HEK293T (cell line): Measurements from ENCODE around the gene RNASEH2C.

Source experiments
- CTCF ChIA-PET: fragments of 350-600 bp; formaldehyde crosslinking; extraction: SDS; loops from one replicate; lab custom pipeline; 2021; ENCODE audit warnings: antibody characterized with exemption, inconsistent platforms; lab: Yijun Ruan, JAX
- POLR2A ChIA-PET: fragments of 350-600 bp; formaldehyde crosslinking; extraction: SDS; loops from one replicate; lab custom pipeline; 2020; ENCODE audit warnings: antibody characterized with exemption, inconsistent platforms; lab: Yijun Ruan, JAX
- DNase-seq: peaks from one replicate; pipeline ENCODE4 v3.0.0; 2012; ENCODE audit warnings: mixed read lengths; ENCODE audit errors: extremely low spot score
- ARNT ChIP-seq: fragments of 450-650 bp; IDR thresholded peaks from 2 replicates; pipeline ENCODE4 v1.6.1; 2017; ENCODE audit warnings: mild to moderate bottlenecking
- BHLHE40 ChIP-seq: fragments of 450-650 bp; IDR thresholded peaks from 2 replicates; pipeline ENCODE4 v1.6.1; 2016; ENCODE audit warnings: mild to moderate bottlenecking, moderate library complexity, borderline replicate concordance
- CTBP1 ChIP-seq: fragments of 450-650 bp; IDR thresholded peaks from 2 replicates; pipeline ENCODE4 v1.6.1; 2016; ENCODE audit warnings: borderline replicate concordance
- ELF4 ChIP-seq: fragments of 450-650 bp; IDR thresholded peaks from 2 replicates; pipeline ENCODE4 v1.6.1; 2017; ENCODE audit warnings: antibody characterized with exemption
- FOXA1 ChIP-seq: fragments of 450-650 bp; IDR thresholded peaks from 2 replicates; pipeline ENCODE4 v1.6.1; 2016; ENCODE audit warnings: mild to moderate bottlenecking
- FOXK2 ChIP-seq: fragments of 450-650 bp; IDR thresholded peaks from 2 replicates; pipeline ENCODE4 v1.6.1; 2016; ENCODE audit warnings: mild to moderate bottlenecking
- FOXM1 ChIP-seq: fragments of 450-650 bp; IDR thresholded peaks from 2 replicates; pipeline ENCODE4 v1.6.1; 2017; ENCODE audit warnings: mild to moderate bottlenecking, borderline replicate concordance
- HDGF ChIP-seq: fragments of 450-650 bp; IDR thresholded peaks from 2 replicates; pipeline ENCODE4 v1.6.1; 2017; ENCODE audit warnings: antibody characterized with exemption, borderline replicate concordance
- L3MBTL2 ChIP-seq: fragments of 450-650 bp; conservative IDR thresholded peaks from 2 replicates; pipeline ENCODE4 v1.6.1; 2016; ENCODE audit warnings: mild to moderate bottlenecking
- LEF1 ChIP-seq: fragments of 450-650 bp; IDR thresholded peaks from 2 replicates; pipeline ENCODE4 v1.6.1; 2017; ENCODE audit warnings: mild to moderate bottlenecking, borderline replicate concordance
- NFRKB ChIP-seq: fragments of 450-650 bp; IDR thresholded peaks from 2 replicates; pipeline ENCODE4 v1.6.1; 2016; ENCODE audit warnings: mild to moderate bottlenecking, moderate library complexity
- PKNOX1 ChIP-seq: fragments of 450-650 bp; IDR thresholded peaks from 2 replicates; pipeline ENCODE4 v1.6.1; 2016
- SP1 ChIP-seq: fragments of 450-650 bp; IDR thresholded peaks from 2 replicates; pipeline ENCODE4 v1.6.1; 2017
- SUZ12 ChIP-seq: fragments of 450-650 bp; IDR thresholded peaks from 2 replicates; pipeline ENCODE4 v1.6.1; 2016; ENCODE audit warnings: mild to moderate bottlenecking
- TARDBP ChIP-seq: fragments of 450-650 bp; IDR thresholded peaks from 2 replicates; pipeline ENCODE4 v1.6.1; 2016
- ZNF384 ChIP-seq: fragments of 450-650 bp; IDR thresholded peaks from 2 replicates; pipeline ENCODE4 v1.6.1; 2016

The RNASEH2C gene

DNA sequence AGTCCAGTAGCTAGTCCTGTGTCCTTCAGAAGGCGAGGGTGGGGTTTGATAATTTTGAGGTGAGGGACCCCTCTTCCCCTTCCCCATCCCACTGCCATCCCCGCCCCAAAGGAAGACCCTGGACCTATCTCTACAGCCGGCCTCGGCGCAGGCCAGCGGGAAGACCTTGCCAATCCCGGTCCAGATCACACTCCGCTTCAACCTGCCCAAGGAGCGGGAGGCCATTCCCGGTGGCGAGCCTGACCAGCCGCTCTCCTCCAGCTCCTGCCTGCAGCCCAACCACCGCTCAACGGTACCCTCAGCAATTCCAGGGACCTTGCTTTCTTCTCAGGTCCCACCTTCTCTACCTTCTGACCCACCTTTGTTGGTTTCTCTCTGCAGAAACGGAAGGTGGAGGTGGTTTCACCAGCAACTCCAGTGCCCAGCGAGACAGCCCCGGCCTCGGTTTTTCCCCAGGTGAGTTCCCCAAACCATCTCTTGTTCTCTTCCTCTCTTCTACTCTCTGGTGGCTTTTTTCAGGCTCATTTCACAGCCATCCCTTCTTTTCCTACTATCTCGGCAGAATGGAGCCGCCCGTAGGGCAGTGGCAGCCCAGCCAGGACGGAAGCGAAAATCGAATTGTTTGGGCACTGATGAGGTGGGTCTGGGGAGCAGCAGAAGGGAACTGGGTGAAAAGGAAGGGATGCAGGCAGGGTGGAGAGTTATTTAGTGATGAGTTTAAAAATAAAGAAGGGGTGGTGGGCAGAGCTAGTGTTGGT, 7.2 kb downstream of the RNASEH2C start:
- TF ChIP-seq SP1 (no peak), LEF1 (no peak), ELF4 (no peak), FOXK2 (no peak), L3MBTL2 (no peak), BHLHE40 (no peak)
- CTCF ChIA-PET: no interaction called here
- no peak for DNase-seq
- POLR2A ChIA-PET: interaction anchor here (1.3 to 2.9 kb wide), 7 partner anchors 7 to 155 kb away, joined by 5 to 37 read pairs (median 14); partner anchors contain the start of genes AP5B1, MUS81, RNASEH2C and SIPA1

DNA sequence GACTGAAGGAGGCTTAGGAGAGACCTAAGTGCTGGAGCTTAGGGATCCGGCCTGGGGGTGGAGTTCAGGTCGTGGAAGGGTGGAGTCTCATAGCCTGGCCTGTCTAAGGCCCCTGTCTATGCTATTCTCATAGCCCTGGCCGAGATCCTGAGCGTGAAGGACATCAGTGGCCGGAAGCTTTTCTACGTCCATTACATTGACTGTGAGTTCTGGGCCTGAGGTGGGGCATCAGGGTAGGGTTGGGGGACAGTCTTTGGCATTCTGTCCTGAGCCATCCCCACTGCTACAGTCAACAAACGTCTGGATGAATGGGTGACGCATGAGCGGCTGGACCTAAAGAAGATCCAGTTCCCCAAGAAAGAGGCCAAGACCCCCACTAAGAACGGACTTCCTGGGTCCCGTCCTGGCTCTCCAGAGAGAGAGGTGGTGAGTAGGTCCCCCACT, 7.9 kb downstream of the RNASEH2C start:
- no peak for TF ChIP-seq BHLHE40
- TF ChIP-seq HDGF: 0 out of 2 replicates have a peak, but pooled peaks have one; percentile 42
- ChIA-PET POLR2A (interaction anchor here (0.5 to 2.9 kb wide), 21 partner anchors 8 to 177 kb away, joined by 3 to 40 read pairs (median 6); partner anchors contain the start of genes AP5B1, CCDC85B, FIBP and MUS81), CTCF (interaction anchor here (0.7 to 2.6 kb wide), 7 partner anchors 8 to 276 kb away, joined by 4 to 17 read pairs (median 7); partner anchors contain the start of genes AP5B1, RELA and RNASEH2C)
- DNase-seq: no peak

- POLR2A ChIA-PET: interaction anchor here (0.5 to 2.9 kb wide), 32 partner anchors 8 to 177 kb away, joined by 3 to 40 read pairs (median 3); partner anchors contain the start of genes AP5B1, CCDC85B, FIBP and MUS81
- CTCF ChIA-PET: interaction anchor here (0.6 to 2.6 kb wide), 19 partner anchors 8 to 280 kb away, joined by 3 to 17 read pairs (median 4); partner anchors contain the start of genes AP5B1, MUS81, RELA and RNASEH2C
- DNase-seq: peak; percentile 91
- TF ChIP-seq FOXA1: no peak
- TF ChIP-seq LEF1: no peak
- 0 out of 2 replicates have a peak, but pooled peaks have one; percentile 46 for TF ChIP-seq CTBP1
- peak; percentile 86 for TF ChIP-seq NFRKB
- no peak; the same call in 1 of the 2 replicates for TF ChIP-seq BHLHE40
- TF ChIP-seq ELF4: peak; percentile 94
- TF ChIP-seq FOXM1: no peak
- TF ChIP-seq SUZ12: no peak
- no peak for TF ChIP-seq TARDBP
- TF ChIP-seq HDGF: no peak
- no peak for TF ChIP-seq SP1
- TF ChIP-seq PKNOX1: peak; percentile 97
- TF ChIP-seq ZNF384: no peak
- TF ChIP-seq ARNT: 0 out of 2 replicates have a peak, but pooled peaks have one; percentile 4
- peak; percentile 100 for TF ChIP-seq L3MBTL2
Measured at GRCh38 chr11:65711785-65712632, 8.6 kb downstream of the RNASEH2C start, which contains the start of gene KAT5. KAT5 (plus strand) TSS chr11:65712252; CDS start chr11:65712268, 16 bp downstream.

DNA sequence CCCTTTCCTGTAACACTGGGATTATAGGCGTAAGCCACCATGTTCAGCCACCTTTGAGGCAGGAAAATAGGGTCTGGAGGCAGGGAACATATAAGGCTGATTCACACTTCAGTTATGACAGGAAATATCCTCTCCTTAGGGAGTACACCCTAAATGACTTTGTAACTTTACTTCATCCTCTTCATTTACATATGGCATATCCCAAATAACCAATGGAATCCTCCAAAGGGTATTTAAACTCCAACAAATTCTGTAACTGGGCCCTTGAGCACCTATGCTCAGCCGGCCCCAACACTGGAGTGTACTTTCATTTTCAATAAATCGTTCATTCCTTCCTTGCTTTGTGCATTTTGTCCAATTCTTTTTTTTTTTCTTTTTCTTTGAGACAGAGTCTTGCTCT, 10.2 kb downstream of the RNASEH2C start:
- CTCF ChIA-PET: interaction anchor here (0.6 to 2.6 kb wide), 3 partner anchors 16 to 174 kb away, joined by 3 to 17 read pairs (median 6); partner anchors contain the start of gene AP5B1
- TF ChIP-seq BHLHE40: no peak
- no peak for TF ChIP-seq ZNF384
- TF ChIP-seq ELF4: no peak
- TF ChIP-seq HDGF: no peak
- TF ChIP-seq SUZ12: no peak
- no peak for TF ChIP-seq LEF1
- TF ChIP-seq L3MBTL2: no peak
- no peak for TF ChIP-seq FOXM1
- no peak for TF ChIP-seq SP1
- TF ChIP-seq CTBP1: no peak
- POLR2A ChIA-PET: interaction anchor here (1.1 to 2.9 kb wide), 3 partner anchors 10 to 179 kb away, joined by 4 to 40 read pairs (median 37); partner anchors contain the start of genes CCDC85B, FIBP and RNASEH2C
- no peak for DNase-seq

GRCh38 chr11:65709661-65710060, 10.9 kb downstream of the RNASEH2C start:
- ChIA-PET POLR2A (interaction anchor here (1.0 to 1.7 kb wide), 2 partner anchors 70 to 181 kb away, joined by 3 to 4 read pairs; partner anchors contain the start of gene CCDC85B), CTCF (interaction anchor here (1.2 to 1.4 kb wide), 2 partner anchors 10 to 70 kb away, joined by 4 read pairs; no protein-coding TSS in a partner anchor)
- no peak for DNase-seq
- TF ChIP-seq ELF4 (no peak), BHLHE40 (no peak), FOXA1 (no peak), SUZ12 (no peak), ARNT (no peak), LEF1 (no peak), FOXM1 (no peak), FOXK2 (no peak), TARDBP (no peak), PKNOX1 (no peak), CTBP1 (no peak), NFRKB (no peak), SP1 (no peak), L3MBTL2 (no peak), HDGF (no peak), ZNF384 (no peak)
